IgD-negative memory B cell (primary cell): ENCODE data around the gene HOXC10. TPM values are rescaled to one million over a fixed set of nuclear protein-coding genes. Genes with fewer than 3 reads are reported as not detected.

Source experiments
- H3K27ac Mint-ChIP-seq, 3 donors: one replicate each; pipeline ENCODE4 v1.8.0; 2020 to 2022; ENCODE audit warnings: mild to moderate bottlenecking in 3 of 3, mixed read lengths in 3 of 3, moderate library complexity in 1 of 3
- H3K27me3 Mint-ChIP-seq: one replicate; pipeline ENCODE4 v1.8.0; 2021; ENCODE audit warnings: mixed read lengths
- H3K36me3 Mint-ChIP-seq: one replicate; pipeline ENCODE4 v1.8.0; 2020; ENCODE audit warnings: mild to moderate bottlenecking, mixed read lengths
- H3K4me1 Mint-ChIP-seq, 3 donors: one replicate each; pipeline ENCODE4 v1.8.0; 2020 to 2022; ENCODE audit warnings: mixed read lengths in 3 of 3, mild to moderate bottlenecking in 1 of 3
- H3K4me3 Mint-ChIP-seq, 4 donors: one replicate each; pipeline ENCODE4 v1.8.0; 2020 to 2022; ENCODE audit warnings: mild to moderate bottlenecking in 4 of 4, mixed read lengths in 4 of 4, moderate library complexity in 3 of 4
- H3K9me3 Mint-ChIP-seq, 3 donors: one replicate each; pipeline ENCODE4 v1.8.0; 2020 to 2021; ENCODE audit warnings: mixed read lengths in 3 of 3, mild to moderate bottlenecking in 1 of 3
- polyA plus RNA-seq: library from polyadenylated mRNA; unstranded; fragments of 300-500 nt; fragmentation: Illumina TruSeq; gene quantifications from one replicate; pipeline ENCODE4 v1.2.3, GENCODE V29; 2021

HOXC10 gene
- polyA plus RNA-seq, 1 donor from 2014 or later = not detected

GRCh38 chr12:53975064-53975471 lies 9.9 kb upstream of the HOXC10 start:
- Mint-ChIP-seq H3K4me3 (peak overlapping the region; percentile 32 to 85 (median 69)), H3K27ac (peak overlapping the region; percentile 59 to 93 (median 85)), H3K36me3 (peaks cover 1% of the 10 kb centered on the region)

GRCh38 chr12:53975479-53976152 lies 9.3 kb upstream of the HOXC10 start:
- Mint-ChIP-seq H3K36me3 (peaks cover 1% of the 10 kb centered on the region), H3K27me3 (peaks cover 78% of the 10 kb centered on the region), H3K27ac (peak overlapping the region; percentile 59 to 93 (median 85))

More at GRCh38 chr12:53975064-53975471, 9.9 kb upstream of the HOXC10 start:
- Mint-ChIP-seq H3K9me3 (peaks cover 2 to 5% (median 3%) of the 10 kb centered on the region in 3 donors), H3K27me3 (peaks cover 78% of the 10 kb centered on the region), H3K4me1 (peaks cover 5 to 10% (median 5%) of the 10 kb centered on the region in 3 donors)

DNA sequence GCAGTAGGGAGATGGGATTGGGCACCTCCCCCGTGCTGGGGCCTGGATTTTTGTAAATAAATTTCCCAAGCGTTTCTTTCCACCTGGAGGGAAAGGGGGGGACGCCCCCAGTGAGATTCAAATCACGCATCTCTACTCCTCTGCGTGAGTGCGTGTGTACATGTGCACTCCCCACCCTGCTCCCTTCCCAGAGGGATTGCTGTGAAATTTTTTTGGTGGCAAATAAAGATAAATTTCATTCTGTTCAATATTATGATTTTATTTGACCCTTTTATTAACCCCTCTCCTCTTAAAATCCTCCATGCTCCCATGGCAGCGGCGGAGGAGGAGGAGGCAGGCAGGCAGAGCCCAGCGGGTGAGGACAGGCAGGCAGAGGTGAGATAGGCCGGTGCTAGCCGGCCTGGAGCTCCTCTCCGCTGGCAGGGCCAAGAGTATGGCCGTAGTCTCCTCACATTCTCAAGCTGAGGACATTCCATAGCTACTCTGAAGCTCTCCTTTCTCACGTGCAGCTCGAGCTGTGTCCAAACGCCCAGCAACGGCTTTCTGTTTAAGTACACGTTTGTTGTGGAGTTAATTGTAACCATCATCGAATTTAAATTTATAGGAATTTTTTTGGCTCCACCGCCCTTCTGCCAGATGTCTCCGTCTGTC lies 8.6 kb upstream of the HOXC10 start:
- H3K27me3 Mint-ChIP-seq = peaks cover 77% of the 10 kb centered on the region

More at GRCh38 chr12:53975479-53976152, 9.3 kb upstream of the HOXC10 start:
- Mint-ChIP-seq H3K9me3 (peaks cover 2 to 5% (median 3%) of the 10 kb centered on the region in 3 donors), H3K4me3 (peak overlapping the region in 3 of 4 donors; percentile 32 to 85 (median 81)), H3K4me1 (peaks cover 5 to 10% (median 6%) of the 10 kb centered on the region in 3 donors)

GRCh38 chr12:53976823-53977595 lies 7.9 kb upstream of the HOXC10 start:
- Mint-ChIP-seq H3K4me1 (peaks cover 5 to 13% (median 10%) of the 10 kb centered on the region in 3 donors), H3K27me3 (peaks cover 73% of the 10 kb centered on the region), H3K9me3 (peaks cover 2 to 5% (median 3%) of the 10 kb centered on the region in 3 donors), H3K4me3 (peak overlapping the region in 3 of 4 donors; percentile 22 to 69 (median 51)), H3K36me3 (peaks cover 1% of the 10 kb centered on the region), H3K27ac (peak overlapping the region in 2 of 3 donors; percentile 43 to 93)

More for the DNA sequence above, 8.6 kb upstream of the HOXC10 start:
- H3K4me1 Mint-ChIP-seq = peaks cover 5 to 12% (median 10%) of the 10 kb centered on the region in 3 donors
- H3K9me3 Mint-ChIP-seq = peaks cover 2 to 5% (median 3%) of the 10 kb centered on the region in 3 donors
- peaks cover 1% of the 10 kb centered on the region for H3K36me3 Mint-ChIP-seq
- peak overlapping the region in 2 of 4 donors; percentile 51 to 69 for H3K4me3 Mint-ChIP-seq
- peak overlapping the region in 2 of 3 donors; percentile 43 to 93 for H3K27ac Mint-ChIP-seq

DNA sequence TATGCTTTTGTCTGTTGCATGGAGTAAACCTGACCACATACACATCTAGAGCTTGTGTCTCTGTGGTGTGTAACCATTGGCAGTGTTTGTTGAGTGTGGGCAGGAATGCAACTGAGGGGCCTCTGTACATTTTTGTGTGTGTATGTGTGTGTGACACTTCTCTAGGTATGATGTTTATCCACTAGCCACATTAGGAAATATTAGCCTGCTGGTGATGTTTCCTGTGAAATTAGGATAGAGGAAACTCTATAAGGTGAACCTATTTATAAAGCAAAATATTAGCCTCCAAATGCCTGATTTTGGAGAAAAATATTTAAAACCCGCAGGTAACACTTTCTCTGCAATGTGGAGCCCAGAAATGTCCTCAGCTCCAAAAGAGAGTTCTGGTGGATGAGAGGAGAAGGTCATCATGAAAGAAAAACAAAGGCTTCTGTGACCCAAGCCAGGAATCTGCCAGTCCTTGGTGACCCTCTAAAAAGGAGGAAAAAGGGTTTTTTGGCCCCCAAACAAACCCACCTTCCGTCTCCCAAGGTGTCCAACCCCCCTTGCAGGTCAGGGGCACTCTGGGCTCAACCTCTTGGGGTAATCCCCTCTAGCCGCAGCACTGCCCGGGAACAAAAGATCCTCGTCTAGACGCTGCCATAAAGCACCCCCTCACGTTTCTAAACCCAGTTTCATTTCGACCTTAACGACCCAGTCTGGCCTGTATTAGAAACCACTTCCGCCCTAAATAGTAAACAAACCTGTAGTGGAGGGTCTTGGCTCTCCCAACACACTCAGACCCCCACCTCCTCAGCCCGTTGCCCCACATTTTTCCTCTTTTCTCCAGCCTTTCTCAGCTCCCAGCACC lies 7.1 kb upstream of the HOXC10 start:
- Mint-ChIP-seq H3K27ac (peak overlapping the region in 2 of 3 donors; percentile 43 to 93), H3K27me3 (peaks cover 74% of the 10 kb centered on the region), H3K4me3 (peak overlapping the region in 2 of 4 donors; percentile 53 to 69), H3K36me3 (peaks cover 1% of the 10 kb centered on the region), H3K4me1 (peaks cover 4 to 13% (median 10%) of the 10 kb centered on the region in 3 donors), H3K9me3 (peaks cover 2 to 5% (median 3%) of the 10 kb centered on the region in 3 donors)

DNA sequence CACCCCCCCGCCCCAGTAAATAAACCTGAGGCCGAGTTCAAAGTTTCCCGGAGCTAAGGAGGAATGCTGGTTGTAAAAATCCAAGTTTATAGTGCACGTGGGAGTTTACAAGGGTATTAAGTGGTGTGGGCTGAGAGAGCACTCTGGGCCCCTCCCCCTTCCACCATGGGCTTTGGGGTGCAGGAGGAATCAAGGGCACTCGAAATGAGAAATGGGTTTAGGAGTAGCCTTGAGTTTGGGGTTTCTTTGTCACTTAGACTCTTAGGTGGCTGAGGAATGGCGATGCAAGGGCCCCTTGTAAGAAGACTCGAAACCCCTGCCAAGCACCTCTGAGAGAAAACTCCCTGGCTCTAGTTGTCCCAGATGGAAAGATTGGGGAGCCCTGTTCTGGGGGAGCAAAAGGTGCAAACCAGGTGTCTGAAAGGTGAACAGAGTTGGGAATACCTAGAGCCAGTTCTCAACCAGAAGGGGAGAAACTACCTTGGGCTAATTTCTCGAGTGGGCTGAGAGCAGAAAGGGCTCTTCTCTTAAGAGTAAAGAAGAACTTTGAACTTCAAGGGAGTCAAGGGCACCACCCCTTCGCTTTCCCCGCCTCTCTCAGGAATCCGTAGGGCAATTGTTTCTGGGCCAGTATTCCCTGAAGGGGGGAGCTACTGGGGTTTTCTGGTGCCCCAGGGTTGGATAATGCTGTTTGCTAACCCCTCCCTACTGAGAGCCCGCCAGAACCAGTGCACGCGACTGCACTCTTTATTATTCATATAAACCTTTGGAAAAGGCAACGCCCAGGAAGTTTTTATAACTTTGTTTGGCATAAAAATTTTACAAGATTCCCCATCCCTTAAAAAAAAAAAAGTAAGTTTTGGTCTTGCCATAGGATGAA lies 6.2 kb upstream of the HOXC10 start:
- Mint-ChIP-seq H3K9me3 (peaks cover 0 to 3% (median 0%) of the 10 kb centered on the region in 3 donors), H3K27me3 (peaks cover 76% of the 10 kb centered on the region), H3K36me3 (peaks cover 1% of the 10 kb centered on the region), H3K27ac (peak overlapping the region; percentile 13 to 93 (median 92)), H3K4me3 (peak overlapping the region in 1 of 4 donors; percentile 69), H3K4me1 (peaks cover 3 to 13% (median 10%) of the 10 kb centered on the region in 3 donors)

GRCh38 chr12:53980104-53980801 lies 4.7 kb upstream of the HOXC10 start:
- peaks cover 3 to 13% (median 10%) of the 10 kb centered on the region in 3 donors for H3K4me1 Mint-ChIP-seq
- peak overlapping the region in 2 of 4 donors; percentile 58 to 81 for H3K4me3 Mint-ChIP-seq
- peaks cover 77% of the 10 kb centered on the region for H3K27me3 Mint-ChIP-seq
- peaks cover 0 to 5% (median 0%) of the 10 kb centered on the region in 3 donors for H3K9me3 Mint-ChIP-seq
- H3K27ac Mint-ChIP-seq = peak overlapping the region; percentile 20 to 93 (median 89)
- H3K36me3 Mint-ChIP-seq = peaks cover 4% of the 10 kb centered on the region

DNA sequence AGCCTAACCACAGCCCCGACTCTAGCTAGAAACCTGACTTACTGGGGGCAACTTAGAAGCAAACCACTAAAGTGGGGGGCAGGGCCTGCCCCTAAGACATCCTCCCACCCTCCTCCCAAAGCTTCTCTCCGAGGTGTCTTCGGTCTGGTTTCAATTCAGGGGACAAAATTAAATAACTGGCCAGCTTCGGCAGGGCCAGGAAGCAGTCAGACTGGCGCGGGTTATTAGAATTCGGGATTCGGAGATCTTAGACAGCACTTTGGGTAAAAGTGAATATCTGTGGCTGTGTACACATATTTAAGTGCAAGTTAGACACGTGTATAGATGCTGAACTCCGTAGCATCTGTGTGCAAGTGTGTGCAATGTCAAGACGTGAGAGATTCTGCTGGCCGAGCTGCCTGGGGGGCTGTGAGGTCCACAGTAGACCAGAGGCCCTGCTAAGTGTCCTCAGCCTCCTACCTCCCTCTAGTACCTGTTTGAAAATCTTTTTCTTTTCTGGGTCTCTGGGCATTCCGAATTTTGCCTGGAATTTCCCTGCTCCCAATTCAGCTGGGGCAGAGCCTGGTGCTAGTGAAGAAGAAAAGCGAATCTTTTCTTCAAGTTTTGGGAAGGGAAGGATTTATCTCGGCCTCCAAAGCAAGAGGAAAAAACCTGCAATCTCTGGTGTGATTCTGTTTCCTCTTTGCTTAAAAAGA lies 4.0 kb upstream of the HOXC10 start:
- Mint-ChIP-seq H3K4me3 (peak overlapping the region in 2 of 4 donors; percentile 48 to 81), H3K27ac (peak overlapping the region; percentile 20 to 93 (median 89)), H3K36me3 (peaks cover 4% of the 10 kb centered on the region), H3K4me1 (peaks cover 4 to 13% (median 6%) of the 10 kb centered on the region in 3 donors), H3K27me3 (peaks cover 75% of the 10 kb centered on the region), H3K9me3 (peaks cover 0 to 5% (median 0%) of the 10 kb centered on the region in 3 donors)

DNA sequence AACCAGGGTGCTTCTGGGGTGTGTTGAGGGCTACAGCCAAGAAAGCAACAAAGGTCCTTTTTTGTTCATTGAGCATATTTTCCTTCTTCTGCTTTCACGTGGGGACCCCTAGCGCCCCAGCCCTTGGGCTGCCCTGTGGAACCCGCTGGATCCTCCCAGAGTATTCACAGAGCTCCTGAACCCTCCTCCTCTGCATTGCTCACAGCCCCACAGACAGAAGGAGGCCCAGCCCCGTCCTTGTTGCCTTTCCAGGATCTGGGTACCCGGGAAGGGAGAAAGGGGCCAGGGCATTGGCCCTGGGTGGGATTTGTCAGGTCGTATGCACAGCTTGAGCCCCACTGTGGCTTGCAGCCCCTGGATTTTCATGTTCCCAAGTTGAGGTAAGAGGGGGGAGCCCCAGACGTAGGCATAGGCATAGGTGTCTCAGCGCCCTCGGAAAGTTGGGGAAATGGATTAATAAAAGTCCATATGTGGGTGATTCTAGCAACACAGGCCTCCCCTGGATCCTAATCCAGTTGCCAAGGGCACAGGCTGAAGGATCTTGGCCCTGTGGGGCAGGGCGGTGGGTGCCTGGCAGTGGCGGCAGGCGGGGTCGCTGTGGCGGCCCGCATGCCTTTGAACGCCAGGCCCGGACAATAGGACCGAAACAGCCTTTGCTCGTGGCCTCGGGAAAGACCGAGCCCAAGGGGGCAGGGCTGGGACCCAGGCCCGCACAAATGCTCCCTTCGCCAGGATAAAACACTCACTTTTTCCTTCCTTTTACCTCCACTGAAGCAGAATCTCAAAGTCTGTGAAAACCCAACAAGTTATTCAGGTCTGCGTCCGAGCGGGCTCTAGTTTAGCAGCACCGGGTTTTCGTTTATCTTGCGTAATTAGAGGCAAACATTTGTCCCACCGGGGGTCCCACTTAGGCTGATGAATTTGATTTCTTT lies 3.0 kb upstream of the HOXC10 start:
- peaks cover 0 to 5% (median 0%) of the 10 kb centered on the region in 3 donors for H3K9me3 Mint-ChIP-seq
- peak overlapping the region in 2 of 4 donors; percentile 27 to 81 for H3K4me3 Mint-ChIP-seq
- peaks cover 4 to 12% (median 7%) of the 10 kb centered on the region in 3 donors for H3K4me1 Mint-ChIP-seq
- H3K27ac Mint-ChIP-seq = peak overlapping the region; percentile 82 to 96 (median 93)
- peaks cover 79% of the 10 kb centered on the region for H3K27me3 Mint-ChIP-seq
- H3K36me3 Mint-ChIP-seq = peaks cover 4% of the 10 kb centered on the region

DNA sequence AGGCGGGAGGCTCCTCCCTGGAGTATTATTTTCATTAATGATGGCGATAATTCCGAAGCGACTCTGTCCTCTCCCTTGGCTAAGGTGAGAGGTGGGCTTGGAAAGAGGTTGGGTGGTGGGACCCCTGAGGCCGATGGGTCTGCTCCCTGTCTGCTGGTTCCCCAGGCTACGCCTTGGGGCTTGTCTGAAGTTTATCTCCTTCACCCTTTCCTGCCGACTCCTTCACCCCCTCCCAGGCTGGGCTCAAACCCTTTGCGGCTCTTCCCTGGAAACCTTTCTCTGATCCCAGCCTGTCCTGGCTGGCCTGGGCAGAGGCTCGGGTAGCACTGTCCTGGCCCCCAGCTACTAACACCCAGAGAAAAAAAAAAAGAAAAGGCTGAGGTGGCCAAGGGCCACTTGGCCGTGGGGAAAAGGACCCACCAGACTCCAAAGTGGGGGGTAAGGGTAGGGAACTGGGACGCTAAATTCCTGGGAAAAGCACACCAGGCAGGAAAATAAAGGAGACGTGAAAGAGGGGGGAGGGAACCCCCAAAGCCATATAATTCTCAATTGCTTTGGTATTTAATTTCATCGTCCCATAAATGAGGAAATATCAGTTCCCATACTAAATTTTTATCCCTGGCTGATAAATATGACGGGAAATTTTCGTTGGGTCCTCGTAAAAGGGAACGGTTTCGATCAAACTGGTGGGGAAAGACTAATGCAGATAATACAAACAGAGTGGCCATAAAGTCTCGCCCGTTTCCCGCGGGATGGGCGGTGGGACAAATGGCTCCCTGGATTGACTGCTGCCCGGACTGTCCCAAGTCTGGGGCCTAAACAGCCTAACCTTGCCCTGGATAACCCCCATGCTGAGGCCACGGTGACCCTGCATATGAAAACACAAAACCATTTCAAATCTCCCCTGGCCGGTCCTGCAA lies 2.0 kb upstream of the HOXC10 start:
- peaks cover 6 to 8% (median 7%) of the 10 kb centered on the region in 3 donors for H3K4me1 Mint-ChIP-seq

More for the DNA sequence above, 2.0 kb upstream of the HOXC10 start:
- peak overlapping the region in 3 of 4 donors; percentile 57 to 81 (median 70) for H3K4me3 Mint-ChIP-seq
- peaks cover 2% of the 10 kb centered on the region for H3K36me3 Mint-ChIP-seq
- H3K27ac Mint-ChIP-seq = peak overlapping the region; percentile 86 to 96 (median 93)
- peaks cover 81% of the 10 kb centered on the region for H3K27me3 Mint-ChIP-seq
- peaks cover 0 to 5% (median 0%) of the 10 kb centered on the region in 3 donors for H3K9me3 Mint-ChIP-seq
